ENCODE data around the gene CUBN. TPM values are rescaled to one million over a fixed set of nuclear protein-coding genes. Genes with fewer than 3 reads are reported as not detected.

The CUBN gene
- total RNA-seq, 3 donors from 2014 or later, result 0.31 to 1.9 (median 0.38) TPM

DNA sequence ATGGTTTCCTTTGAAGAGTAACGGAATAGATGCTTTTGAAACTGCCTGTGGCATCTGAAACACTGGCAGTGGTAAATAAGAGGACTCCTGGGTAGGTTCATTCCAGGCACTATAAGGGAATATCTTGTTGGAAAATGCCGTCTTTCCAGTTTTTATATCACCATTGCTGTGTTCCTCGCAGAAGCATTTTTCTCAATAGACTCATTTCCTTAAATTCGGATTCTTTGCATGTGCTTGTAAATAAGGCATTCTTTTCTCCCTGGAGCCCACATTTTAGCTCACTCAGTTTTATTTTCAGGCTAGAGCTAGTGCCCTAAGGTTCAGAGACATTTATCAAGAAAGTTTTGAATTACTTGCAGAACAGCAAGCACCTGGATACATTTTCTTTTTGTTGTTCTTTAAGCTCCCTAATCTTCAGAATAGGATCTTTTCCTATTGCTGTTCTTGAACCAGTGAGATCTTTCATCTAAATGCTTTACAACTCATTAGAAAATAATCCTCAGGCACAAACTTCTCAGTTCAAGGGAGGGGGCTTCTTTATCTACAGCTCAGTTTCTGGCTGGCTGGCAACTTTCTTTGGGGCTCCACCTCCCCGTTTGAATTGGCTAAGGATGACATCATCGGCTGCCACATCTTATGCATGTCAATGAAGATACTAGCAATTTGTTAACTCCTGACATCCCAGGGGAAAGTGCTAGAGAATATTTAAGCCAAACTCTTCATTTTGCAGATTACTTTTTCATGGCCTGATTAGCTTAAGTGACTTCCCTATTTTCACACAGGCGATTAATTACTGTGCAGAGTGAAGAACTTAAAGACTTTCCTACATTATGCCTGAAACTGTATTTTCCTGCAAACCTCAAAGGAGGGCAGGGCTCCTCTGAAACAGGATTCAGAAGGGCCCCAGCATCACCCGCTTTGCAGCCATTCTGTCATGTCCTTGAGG, 178.7 kb downstream of the CUBN start:
- no peak for DNase-seq
- intact Hi-C loops (cut with DNase I, micrococcal nuclease), result no loop called here
- no peaks in the 10 kb centered on the region for H3K4me1 ChIP-seq (ENCODE audit: low read depth)
- H3K9me3 ChIP-seq, result no peaks in the 10 kb centered on the region
- ATAC-seq, result no peak
- TF ChIP-seq, protein P1, sequence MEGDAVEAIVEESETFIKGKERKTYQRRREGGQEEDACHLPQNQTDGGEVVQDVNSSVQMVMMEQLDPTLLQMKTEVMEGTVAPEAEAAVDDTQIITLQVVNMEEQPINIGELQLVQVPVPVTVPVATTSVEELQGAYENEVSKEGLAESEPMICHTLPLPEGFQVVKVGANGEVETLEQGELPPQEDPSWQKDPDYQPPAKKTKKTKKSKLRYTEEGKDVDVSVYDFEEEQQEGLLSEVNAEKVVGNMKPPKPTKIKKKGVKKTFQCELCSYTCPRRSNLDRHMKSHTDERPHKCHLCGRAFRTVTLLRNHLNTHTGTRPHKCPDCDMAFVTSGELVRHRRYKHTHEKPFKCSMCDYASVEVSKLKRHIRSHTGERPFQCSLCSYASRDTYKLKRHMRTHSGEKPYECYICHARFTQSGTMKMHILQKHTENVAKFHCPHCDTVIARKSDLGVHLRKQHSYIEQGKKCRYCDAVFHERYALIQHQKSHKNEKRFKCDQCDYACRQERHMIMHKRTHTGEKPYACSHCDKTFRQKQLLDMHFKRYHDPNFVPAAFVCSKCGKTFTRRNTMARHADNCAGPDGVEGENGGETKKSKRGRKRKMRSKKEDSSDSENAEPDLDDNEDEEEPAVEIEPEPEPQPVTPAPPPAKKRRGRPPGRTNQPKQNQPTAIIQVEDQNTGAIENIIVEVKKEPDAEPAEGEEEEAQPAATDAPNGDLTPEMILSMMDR (IDR thresholded peaks at IDR 0.05), result no peak
- no peaks in the 10 kb centered on the region for H3K36me3 ChIP-seq (ENCODE audit: low read depth)
- H3K4me3 ChIP-seq, result no peak overlapping the region

DNA sequence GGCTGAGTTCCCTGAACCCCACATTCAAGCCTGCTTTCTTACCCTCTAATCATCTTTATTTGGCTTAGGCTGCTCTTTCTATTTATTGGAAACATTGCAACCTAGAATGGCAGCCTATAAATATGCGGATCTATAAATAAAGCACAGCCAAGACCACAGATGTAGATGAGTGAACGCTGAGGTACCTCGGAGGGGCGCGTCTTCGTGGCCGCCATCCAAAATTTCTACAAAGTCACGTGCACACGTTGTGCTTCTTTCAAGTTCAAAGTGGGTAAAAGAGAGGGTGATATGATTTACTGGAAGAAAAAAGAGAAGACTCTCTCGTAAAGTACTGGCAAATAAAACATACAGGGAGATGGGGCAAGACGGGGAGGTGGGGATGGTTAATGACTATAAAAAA, 179.8 kb downstream of the CUBN start:
- ATAC-seq, result no peak
- TF ChIP-seq, protein P1 (IDR thresholded peaks at IDR 0.05), result no peak
- no peak overlapping the region for H3K4me3 ChIP-seq
- intact Hi-C loops (cut with DNase I, micrococcal nuclease), result no loop called here
- no peaks in the 10 kb centered on the region for H3K36me3 ChIP-seq (ENCODE audit: low read depth)
- no peak for DNase-seq
- H3K4me1 ChIP-seq (ENCODE audit: low read depth), result no peaks in the 10 kb centered on the region
- no peaks in the 10 kb centered on the region for H3K9me3 ChIP-seq

DNA sequence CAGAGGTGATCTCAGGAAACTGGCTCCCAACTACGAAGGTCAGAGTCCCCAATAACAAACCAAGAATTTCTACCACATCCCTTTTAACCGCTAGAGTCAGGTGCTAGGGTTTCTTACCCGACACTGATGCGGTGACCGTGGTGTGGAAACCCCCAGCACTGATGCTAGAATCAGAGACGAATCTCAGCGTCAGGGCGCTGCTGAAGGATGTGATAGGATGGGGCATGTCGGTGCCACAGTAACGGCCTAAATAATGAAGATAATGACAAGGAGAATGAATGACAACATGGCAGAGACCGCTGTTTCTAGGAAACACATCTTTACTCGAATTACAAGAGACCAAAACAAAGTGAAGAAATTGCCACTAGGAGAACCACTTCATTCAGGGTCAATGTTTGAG, 181.2 kb downstream of the CUBN start:
- ATAC-seq (no peak), DNase-seq (no peak)
- TF ChIP-seq, protein P1 (IDR thresholded peaks at IDR 0.05), result no peak
- no peaks in the 10 kb centered on the region for H3K36me3 ChIP-seq (ENCODE audit: low read depth)
- no peak overlapping the region for H3K4me3 ChIP-seq
- no peaks in the 10 kb centered on the region for H3K9me3 ChIP-seq
- H3K4me1 ChIP-seq (ENCODE audit: low read depth), result no peaks in the 10 kb centered on the region
- intact Hi-C loops (cut with DNase I, micrococcal nuclease), result no loop called here

GRCh38 chr10:16947069-16947468, 182.5 kb downstream of the CUBN start:
- Histone ChIP-seq H3K4me1 (ENCODE audit: low read depth) (no peaks in the 10 kb centered on the region), H3K36me3 (ENCODE audit: low read depth) (no peaks in the 10 kb centered on the region), H3K4me3 (no peak overlapping the region), H3K9me3 (no peaks in the 10 kb centered on the region)
- DNase-seq, result no peak
- intact Hi-C loops (cut with DNase I, micrococcal nuclease), result no loop called here
- TF ChIP-seq, protein P1 (IDR thresholded peaks at IDR 0.05), result no peak
- no peak for ATAC-seq

GRCh38 chr10:16945593-16945992, 184.0 kb downstream of the CUBN start:
- no peaks in the 10 kb centered on the region for H3K4me1 ChIP-seq (ENCODE audit: low read depth)
- no peaks in the 10 kb centered on the region for H3K36me3 ChIP-seq (ENCODE audit: low read depth)
- TF ChIP-seq, protein P1 (IDR thresholded peaks at IDR 0.05), result no peak
- H3K9me3 ChIP-seq, result no peaks in the 10 kb centered on the region
- no peak for ATAC-seq
- intact Hi-C loops (cut with DNase I, micrococcal nuclease), result no loop called here
- no peak for DNase-seq
- H3K4me3 ChIP-seq, result no peak overlapping the region

Measured in mucosa of descending colon (tissue), 3 donors.